Activated CD8-positive, alpha-beta T cell treated with anti-CD3 and anti-CD28 coated beads for 36 hours (primary cell): Measurements from ENCODE around the gene MRO. TPM values are rescaled to one million over a fixed set of nuclear protein-coding genes. Genes with fewer than 3 reads are reported as not detected.

ENCODE experiments used
- ATAC-seq: fragments of 200-7000 bp; cut with Tn5 transposase; one replicate; pipeline ENCODE4 v1.10.0; 2021; ENCODE audit warnings: mild to moderate bottlenecking, moderate library complexity
- CTCF ChIA-PET: fragments of 350-600 bp; sonication (Branson Sonifier 250); formaldehyde crosslinking; loops from one replicate; lab custom pipeline; 2021; ENCODE audit warnings: antibody characterized with exemption; lab: Charles Lee
- POLR2A ChIA-PET: fragments of 350-600 bp; sonication (Branson Sonifier 250); formaldehyde crosslinking; loops from one replicate; lab custom pipeline; 2021; ENCODE audit warnings: antibody characterized with exemption; lab: Charles Lee
- DNase-seq: peaks from one replicate; pipeline ENCODE4 v3.0.0-alpha.2; 2020
- H3K27ac Mint-ChIP-seq: one replicate; pipeline ENCODE4 v1.8.0; 2021; ENCODE audit warnings: mild to moderate bottlenecking, mixed read lengths
- H3K27me3 Mint-ChIP-seq: one replicate; pipeline ENCODE4 v1.8.0; 2021; ENCODE audit warnings: mixed read lengths
- H3K36me3 Mint-ChIP-seq: one replicate; pipeline ENCODE4 v1.8.0; 2021; ENCODE audit warnings: low read depth, mixed read lengths
- H3K4me1 Mint-ChIP-seq: one replicate; pipeline ENCODE4 v1.8.0; 2021; ENCODE audit warnings: low read depth, mixed read lengths
- H3K4me3 Mint-ChIP-seq: one replicate; pipeline ENCODE4 v1.8.0; 2021; ENCODE audit warnings: mild to moderate bottlenecking, moderate library complexity, mixed read lengths
- H3K9me3 Mint-ChIP-seq: one replicate; pipeline ENCODE4 v1.8.0; 2021; ENCODE audit warnings: mixed read lengths
- intact Hi-C: fragments of 100-400 bp; cut with micrococcal nuclease; formaldehyde crosslinking; loops from one replicate; pipeline ENCODE4 v1.10.0; 2022
- total RNA-seq, 2 experiments: library from RNA; stranded (reverse); gene quantifications; one replicate each; pipeline ENCODE4 v1.2.3, GENCODE V29; 2021
- TF ChIP-seq, protein P1 (sequence below): fragments of 200-600 bp; IDR thresholded peaks from one replicate; pipeline ENCODE4 v1.8.0; 2022; ENCODE audit warnings: antibody characterized with exemption, mild to moderate bottlenecking

Gene MRO
- total RNA-seq, 2 experiments from 2014 or later: not detected

DNA sequence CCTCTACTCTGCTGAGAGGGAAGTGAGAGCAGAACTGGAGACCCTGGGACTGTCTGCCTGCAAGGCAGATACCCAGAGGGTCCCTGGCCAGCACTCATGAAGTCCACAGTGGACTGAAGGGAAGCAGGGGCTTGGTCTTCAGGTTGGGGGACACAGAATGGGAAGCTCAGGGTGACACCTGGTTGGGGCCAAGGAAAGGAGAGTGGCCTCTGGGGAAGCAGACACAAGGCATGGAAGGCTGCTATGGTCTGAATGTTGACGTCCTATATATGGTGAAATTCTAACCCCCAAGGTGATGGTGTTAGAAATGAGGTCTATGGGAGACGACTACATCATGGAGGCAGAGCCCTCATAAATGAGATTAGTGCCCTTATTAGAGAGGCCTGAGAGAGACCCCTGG lies 69.3 kb downstream of the MRO start:
- no peak for ATAC-seq
- intact Hi-C loops: no loop called here
- Mint-ChIP-seq H3K27me3 (peaks cover 9% of the 10 kb centered on the region), H3K36me3 (no peaks in the 10 kb centered on the region), H3K4me3 (no peak overlapping the region), H3K9me3 (no peaks in the 10 kb centered on the region), H3K27ac (no peak overlapping the region), H3K4me1 (no peaks in the 10 kb centered on the region)
- CTCF ChIA-PET: no interaction called here
- DNase-seq: no peak
- POLR2A ChIA-PET: no interaction called here
- TF ChIP-seq, protein P1, sequence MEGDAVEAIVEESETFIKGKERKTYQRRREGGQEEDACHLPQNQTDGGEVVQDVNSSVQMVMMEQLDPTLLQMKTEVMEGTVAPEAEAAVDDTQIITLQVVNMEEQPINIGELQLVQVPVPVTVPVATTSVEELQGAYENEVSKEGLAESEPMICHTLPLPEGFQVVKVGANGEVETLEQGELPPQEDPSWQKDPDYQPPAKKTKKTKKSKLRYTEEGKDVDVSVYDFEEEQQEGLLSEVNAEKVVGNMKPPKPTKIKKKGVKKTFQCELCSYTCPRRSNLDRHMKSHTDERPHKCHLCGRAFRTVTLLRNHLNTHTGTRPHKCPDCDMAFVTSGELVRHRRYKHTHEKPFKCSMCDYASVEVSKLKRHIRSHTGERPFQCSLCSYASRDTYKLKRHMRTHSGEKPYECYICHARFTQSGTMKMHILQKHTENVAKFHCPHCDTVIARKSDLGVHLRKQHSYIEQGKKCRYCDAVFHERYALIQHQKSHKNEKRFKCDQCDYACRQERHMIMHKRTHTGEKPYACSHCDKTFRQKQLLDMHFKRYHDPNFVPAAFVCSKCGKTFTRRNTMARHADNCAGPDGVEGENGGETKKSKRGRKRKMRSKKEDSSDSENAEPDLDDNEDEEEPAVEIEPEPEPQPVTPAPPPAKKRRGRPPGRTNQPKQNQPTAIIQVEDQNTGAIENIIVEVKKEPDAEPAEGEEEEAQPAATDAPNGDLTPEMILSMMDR: no peak

DNA sequence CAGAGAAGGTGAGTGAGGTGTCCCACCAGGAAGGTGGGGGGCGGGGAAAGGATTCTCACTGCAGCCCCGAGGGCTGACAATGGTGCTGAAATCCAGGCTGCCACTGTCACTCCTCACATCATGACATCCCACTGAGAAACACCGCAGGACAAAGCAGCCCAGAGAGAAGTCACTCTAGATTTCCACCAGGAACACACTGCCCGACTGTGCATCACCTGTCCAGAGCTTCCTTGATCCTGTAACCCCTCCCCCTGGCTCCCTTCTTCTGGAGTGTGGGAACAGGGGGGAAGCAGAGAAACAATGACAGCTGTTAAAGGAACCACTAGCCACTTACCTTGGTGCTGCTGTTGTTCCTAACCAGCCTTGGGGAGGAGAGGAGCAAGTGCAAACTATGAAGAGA lies 69.9 kb downstream of the MRO start:
- Mint-ChIP-seq H3K4me3 (no peak overlapping the region), H3K27me3 (peaks cover 9% of the 10 kb centered on the region), H3K4me1 (no peaks in the 10 kb centered on the region), H3K9me3 (no peaks in the 10 kb centered on the region), H3K27ac (no peak overlapping the region), H3K36me3 (no peaks in the 10 kb centered on the region)
- CTCF ChIA-PET: no interaction called here
- DNase-seq (no peak), ATAC-seq (no peak)
- intact Hi-C loops: no loop called here
- POLR2A ChIA-PET: no interaction called here
- TF ChIP-seq, protein P1: no peak

DNA sequence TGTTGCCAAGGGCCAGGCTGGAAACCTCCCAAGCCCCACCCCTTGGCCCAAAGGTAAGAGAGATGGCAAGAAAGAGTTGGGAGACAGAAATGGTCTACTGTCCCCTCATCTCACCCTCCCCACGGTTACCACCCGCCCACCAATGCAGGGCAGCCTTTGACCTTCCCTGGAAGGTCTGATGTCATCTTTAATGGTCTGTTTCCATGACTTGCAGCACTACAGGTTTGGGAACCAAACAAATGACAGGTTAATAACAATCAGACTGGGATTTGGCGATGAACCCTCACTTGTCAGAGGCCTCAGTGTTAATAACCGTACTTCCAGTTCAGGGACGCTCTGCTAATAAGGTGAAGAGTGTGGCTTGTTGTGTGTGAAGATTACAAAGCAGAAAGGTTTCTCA lies 70.4 kb downstream of the MRO start:
- intact Hi-C loops: no loop called here
- Mint-ChIP-seq H3K27ac (no peak overlapping the region), H3K4me3 (no peak overlapping the region), H3K27me3 (peaks cover 7% of the 10 kb centered on the region), H3K4me1 (no peaks in the 10 kb centered on the region), H3K9me3 (no peaks in the 10 kb centered on the region), H3K36me3 (no peaks in the 10 kb centered on the region)
- POLR2A ChIA-PET: no interaction called here
- DNase-seq (no peak), ATAC-seq (no peak)
- TF ChIP-seq, protein P1: no peak
- CTCF ChIA-PET: no interaction called here

DNA sequence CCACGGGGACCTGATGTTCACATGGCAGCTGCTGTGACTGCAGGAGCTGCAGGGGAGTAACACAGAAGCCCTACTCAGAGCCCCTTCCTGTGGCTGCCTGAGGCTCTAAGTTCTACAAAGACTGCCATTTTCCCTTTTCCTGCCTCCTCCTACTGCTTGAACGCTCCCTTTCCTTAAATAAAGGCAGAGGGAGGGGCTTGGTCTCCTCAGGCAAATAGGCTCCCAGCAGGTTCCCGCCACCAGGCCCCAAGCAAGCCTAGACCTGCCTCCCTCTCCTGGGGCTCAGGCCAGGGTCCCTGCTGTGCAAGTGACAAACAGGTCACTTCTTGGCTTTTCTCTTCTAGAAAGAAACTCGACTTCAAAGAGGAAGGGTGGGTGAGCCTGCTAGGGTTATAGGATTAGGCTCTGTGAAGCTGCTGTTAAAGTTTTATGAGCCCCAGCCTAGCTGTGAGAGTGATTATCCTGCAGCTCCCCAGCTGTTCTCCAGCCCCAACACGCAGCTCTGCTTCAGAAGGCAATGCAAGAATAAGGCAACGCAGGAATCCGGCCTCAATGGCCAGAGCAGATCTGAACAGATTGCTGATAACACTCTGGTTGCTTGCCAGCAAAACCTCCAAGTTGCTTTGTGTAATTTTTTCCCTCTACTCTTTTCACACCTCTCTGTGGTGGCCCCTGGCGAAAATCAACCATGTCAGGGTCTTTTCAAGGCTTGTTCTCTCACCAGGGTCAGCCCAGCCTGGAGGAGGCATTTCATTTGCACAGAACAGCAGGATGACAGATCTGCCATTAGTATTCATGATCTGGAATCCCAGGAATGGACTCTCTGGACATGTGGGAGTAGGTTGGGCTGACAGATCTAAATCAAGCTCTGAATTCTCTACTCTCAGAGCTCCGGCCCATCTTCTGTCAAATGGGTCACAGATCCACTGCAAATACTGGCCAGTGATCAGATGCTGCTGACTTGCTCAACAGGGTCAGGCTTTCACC lies 71.3 kb downstream of the MRO start:
- Mint-ChIP-seq H3K27me3 (peaks cover 5% of the 10 kb centered on the region), H3K4me3 (no peak overlapping the region), H3K4me1 (no peaks in the 10 kb centered on the region), H3K9me3 (no peaks in the 10 kb centered on the region), H3K27ac (no peak overlapping the region), H3K36me3 (no peaks in the 10 kb centered on the region)
- CTCF ChIA-PET: no interaction called here
- no peak for DNase-seq
- TF ChIP-seq, protein P1: no peak
- no peak for ATAC-seq
- POLR2A ChIA-PET: no interaction called here
- intact Hi-C loops: no loop called here

DNA sequence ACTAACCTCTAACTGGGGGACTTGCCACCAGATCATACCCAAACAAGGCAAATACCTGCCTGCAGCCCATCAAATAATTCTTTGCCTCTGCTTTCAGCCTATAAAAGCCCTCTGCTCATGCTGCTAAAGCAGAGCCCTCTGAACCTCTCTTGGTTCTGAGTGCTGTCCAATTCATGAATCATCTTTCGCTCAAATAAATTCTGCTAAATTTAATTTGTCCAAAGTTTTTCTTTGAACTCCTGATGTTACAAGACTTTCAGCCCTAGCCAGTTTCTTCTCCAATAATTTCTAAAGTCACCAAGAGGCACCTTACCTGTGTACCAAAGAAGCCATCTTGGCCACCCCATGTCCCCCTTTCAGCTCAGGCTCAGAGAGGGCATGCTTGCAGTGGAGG lies 72.0 kb downstream of the MRO start:
- Mint-ChIP-seq H3K9me3 (no peaks in the 10 kb centered on the region), H3K27ac (no peak overlapping the region), H3K27me3 (peaks cover 7% of the 10 kb centered on the region), H3K36me3 (no peaks in the 10 kb centered on the region), H3K4me3 (no peak overlapping the region), H3K4me1 (no peaks in the 10 kb centered on the region)
- POLR2A ChIA-PET: no interaction called here
- TF ChIP-seq, protein P1: no peak
- DNase-seq: no peak
- no peak for ATAC-seq
- CTCF ChIA-PET: no interaction called here
- intact Hi-C loops: no loop called here
